NCI-H446 treated with DMSO at 0.1 percent for 48 hours (cell line): Measurements from ENCODE around the gene SHISA4.

Experiments used
- DNase-seq: peaks from one replicate; lab custom pipeline; 2025; lab: John Stamatoyannopoulos, UW

The SHISA4 gene

DNA sequence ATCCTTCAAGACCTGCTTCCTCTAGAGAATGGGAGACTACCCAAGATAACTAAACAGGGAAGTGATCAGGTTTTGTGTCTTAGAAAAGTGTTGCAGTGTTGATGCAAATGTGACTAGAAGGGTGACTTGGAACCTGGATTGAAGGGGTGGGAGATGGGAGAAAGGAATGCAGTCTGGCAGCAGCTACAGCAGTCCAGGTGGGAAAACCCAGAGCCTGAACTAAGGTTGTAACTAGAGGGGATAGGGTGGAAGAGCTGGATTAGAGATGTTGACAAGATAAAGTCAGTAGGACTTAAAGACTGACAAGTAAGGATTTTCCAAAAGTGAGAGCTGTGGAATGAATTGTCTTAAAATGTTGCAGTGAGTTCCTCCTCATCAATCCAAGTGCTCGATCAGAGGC lies 7.1 kb upstream of the SHISA4 start:
- no peak for DNase-seq

DNA sequence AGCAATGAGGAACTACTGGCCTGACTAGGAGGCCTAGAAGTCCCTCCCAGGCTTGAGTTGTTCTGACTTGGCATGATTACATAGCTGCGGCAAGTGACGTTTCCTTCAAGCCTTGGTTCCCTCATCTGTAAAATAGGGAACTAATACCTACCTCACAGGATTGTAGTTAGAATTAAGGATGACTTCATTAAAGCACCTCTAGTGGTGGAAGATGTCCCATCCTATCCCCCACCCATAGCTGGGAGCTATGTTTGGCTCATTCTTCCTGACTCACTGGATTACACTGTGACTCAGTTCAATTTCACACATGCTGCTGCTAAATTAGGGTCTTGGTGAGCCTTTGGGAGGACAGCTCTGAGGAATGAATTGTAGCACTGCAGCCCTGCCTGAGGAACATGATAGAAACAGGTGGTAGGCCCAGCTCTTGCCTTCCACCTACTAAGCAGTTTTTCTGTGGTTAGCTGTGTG lies 6.0 kb upstream of the SHISA4 start:
- no peak for DNase-seq

DNA sequence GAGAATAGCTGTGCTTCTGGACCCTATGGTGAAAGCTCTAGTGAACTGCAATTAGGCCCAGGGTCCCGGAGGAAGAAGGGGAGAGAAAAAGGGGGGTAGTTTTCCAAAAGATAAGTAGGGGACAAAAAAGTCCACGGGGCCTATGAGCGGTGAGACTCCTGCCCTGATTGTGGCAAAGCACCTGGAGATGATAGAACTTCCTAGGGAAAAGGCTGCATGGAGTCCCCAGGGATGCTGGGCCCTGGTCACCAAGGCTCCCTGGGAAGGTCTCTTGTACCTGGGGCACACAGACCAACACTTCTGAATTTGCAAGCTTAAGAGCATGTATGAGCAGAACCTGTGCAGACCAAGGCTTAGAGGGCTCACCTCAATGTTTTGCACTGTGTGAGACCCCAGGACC lies 5.4 kb upstream of the SHISA4 start:
- DNase-seq: no peak

DNA sequence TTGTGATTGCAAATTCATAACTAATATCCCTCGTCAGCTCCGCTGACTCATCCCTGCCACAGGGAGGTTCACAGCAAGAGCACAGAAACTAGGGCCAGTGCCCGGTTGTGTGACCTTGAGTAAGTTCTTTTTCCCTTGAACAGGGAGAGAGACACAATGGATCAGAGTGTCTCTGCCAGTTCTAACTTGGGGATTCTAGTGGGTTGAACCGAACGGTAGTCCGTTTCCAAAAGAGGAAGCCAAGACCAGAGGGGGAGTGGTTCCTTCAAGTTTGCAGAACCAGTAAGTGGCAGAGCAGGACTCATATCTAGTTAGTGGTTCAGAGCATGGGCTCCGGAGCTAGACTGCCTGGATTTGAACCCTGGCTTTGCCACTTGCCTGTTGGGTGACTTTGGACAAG lies 4.9 kb upstream of the SHISA4 start:
- no peak for DNase-seq

DNA sequence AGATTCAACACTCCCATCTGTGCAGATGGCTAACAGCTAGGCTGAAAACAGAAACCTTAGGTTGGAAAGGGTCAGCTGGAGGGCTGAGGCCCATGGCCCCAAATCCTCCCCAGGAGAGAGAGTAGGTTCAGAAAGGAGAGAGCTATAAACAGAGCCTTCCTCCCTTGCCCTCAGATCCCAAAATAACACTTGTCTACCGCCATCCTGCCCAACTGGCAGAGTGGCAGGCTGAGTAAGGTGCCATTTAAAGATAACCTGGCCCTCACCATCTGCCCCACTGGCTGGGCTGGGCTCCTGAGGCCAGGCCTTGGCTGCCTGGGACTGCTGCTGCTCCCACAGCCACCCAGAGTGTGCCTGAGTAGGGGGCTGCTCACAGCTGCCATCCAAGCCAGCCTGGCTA lies 4.3 kb upstream of the SHISA4 start:
- DNase-seq: no peak

DNA sequence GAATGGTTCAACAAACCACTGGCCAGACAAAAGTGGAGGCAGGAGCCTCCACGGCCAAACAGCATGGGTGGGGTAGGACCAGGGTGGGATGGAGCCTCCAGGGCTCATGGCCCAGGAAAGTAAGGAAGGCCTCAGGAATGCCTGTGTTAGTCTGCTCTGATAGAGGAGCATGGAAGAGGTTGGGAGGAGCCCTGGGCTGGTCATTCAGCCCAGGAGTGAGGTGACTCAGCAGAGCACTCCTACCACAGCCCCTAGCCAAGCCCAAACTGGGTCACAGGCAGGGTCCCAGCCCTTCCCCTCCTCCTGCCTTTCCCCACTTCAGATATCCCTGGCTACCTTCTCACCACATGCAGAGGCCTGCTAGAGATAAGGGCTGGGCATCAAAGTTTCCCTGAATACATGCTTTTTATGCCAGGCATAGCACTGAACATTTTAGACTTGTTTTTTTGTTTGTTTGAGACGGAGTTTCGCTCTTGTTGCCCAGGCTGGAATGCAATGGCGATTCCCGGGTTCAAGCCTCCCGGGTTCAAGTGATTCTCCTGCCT lies 3.1 kb upstream of the SHISA4 start:
- no peak for DNase-seq

DNA sequence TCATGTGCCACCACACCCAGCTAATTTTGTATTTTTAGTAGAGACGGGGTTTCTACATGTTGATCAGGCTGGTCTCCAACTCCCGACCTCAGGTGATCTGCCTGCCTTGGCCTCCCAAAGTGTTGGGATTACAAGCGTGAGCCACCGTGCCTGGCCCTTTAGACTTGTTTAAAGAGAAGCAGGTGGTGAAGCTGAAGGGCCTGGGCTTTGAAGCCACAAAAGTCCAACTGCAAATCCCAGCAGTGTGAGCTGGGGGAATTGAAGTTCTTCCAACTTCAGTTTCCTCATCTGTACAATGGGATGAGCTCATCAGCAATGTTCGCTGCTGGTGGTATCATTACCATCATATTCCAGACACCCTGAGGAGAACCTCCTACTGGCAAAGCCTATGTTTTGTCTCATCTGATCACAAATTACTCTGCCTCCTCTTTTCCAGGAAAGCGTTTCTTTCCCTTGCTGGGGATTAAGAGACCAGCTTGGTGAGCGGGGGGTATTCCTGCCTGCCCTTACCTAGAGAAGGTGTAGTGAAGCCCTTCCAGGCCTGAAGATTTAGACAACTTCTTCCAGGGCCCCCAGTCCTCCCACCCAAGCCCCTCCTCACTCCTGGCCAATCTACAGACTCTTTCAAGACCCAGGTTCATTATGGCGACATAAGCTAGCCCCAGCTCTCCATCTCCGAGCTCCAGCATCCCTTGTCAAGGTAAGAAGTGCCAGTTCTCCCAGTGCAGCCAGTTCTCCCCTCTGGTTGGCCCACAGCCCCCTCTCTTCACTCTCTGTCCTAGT lies 2.4 kb upstream of the SHISA4 start:
- no peak for DNase-seq

DNA sequence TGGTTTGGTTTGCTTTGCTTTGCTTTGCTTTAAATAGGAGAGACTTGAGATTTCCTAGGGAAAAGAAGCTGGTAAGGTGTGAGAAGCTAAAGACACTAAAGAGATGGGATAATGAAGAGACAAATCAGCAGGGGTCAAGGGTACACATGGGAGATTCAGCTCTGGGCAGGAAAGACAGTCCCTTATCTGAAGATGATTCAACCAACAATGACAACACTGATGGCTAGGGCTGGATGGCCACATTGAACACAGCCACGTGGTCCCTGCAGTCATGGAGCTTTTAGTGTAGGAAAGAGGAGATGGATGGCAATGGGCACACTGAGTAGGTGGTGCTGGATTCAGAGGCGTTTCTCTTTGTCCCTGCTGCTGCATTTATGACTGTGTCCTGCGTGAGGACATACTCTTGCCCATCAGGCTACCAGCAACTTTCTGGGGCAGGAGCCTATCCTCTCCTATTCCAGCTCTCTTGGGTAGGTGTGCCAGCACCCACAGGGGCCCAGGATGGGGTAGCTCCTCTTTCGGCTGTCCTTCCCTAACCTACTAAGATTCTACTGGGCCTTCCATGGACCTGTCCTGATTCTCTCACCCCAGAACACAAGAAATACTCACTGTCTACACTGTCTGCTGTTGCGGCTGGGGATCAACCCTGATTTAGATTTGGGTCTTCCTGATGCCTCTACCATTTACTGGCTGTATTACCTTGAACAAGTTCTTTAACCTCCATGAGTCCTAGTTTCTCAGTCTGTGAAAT lies 1.4 kb upstream of the SHISA4 start:
- DNase-seq: no peak

DNA sequence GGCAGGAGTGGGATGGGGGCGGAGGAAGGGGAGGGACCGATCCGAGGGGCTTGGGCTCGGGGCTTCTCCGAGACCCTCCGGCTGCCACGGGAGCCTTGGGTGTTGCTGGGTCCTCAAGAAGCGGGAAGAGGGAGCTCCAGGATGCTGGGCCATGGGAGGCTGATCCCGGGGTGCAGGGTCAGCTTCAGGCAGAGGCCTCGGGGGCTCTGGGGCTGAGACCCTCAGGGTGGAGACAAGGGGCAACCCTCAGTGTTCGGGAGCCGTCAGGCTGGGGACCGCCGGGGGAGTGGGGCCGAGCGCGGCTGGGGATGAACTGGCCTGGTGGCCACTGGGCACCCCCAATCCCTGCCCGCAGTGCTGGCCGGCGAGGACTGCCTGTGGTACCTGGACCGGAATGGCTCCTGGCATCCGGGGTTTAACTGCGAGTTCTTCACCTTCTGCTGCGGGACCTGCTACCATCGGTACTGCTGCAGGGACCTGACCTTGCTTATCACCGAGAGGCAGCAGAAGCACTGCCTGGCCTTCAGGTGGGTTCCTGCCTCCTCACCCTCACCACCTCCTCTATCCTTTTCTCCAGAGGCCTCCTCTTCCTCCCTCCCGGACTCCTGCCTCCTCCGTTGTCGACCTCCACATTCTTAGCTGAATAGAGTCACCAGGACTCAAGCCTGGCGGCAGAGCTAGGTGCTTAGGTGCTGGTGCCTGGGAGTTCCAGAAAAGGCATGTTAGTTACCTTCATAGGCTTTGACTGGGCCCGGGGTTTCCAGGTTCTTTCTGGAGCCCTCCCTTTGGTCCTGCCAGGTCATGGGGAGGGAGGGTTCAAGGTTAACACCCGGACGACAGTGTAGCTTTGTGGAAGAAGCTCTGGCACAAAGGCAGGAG lies 631 bp downstream of the SHISA4 start:
- DNase-seq: no peak

DNA sequence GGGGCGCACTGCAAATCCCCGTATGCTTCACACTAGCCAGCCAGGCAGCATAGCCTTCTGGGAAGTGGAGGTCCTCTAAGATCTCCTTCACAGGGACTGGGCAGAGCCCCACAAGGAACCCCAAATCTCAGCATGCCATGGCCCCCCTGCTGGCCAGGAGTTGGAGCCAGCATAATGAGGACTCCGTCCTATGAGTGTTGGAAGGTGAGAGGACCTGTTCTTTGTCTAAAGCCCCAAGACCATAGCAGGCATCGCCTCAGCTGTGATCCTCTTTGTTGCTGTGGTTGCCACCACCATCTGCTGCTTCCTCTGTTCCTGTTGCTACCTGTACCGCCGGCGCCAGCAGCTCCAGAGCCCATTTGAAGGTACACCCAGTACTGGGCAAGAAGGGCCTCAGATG lies 1.5 kb downstream of the SHISA4 start:
- no peak for DNase-seq

DNA sequence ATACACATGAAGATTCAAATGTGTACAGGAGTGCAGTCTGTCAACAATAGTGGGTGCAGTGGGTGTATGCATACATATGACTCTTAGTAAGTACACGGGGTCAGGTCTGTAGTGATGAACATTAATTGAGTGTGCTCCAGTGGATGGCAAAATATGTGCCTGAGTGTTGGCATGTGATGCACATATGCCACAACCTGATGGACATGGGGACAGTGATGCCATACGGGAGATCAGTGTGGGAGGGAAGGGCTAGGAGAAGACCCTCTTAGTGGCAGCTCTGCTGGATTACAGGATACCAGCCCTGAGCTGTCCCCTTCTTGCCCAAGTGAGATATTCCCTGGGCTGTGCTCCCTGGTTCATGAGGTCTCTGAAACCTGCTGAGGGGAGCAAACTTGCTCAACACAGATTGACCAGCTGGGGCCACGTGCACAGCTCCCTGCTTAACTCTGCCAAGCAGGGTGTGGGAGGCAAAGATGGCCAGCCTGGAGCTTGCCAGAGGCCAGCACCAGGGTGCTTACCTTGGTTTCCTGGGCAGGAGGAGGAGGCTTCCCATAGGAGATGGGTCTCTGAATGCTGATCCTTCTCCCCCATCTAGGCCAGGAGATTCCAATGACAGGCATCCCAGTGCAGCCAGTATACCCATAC lies 2.2 kb downstream of the SHISA4 start:
- no peak for DNase-seq

DNA sequence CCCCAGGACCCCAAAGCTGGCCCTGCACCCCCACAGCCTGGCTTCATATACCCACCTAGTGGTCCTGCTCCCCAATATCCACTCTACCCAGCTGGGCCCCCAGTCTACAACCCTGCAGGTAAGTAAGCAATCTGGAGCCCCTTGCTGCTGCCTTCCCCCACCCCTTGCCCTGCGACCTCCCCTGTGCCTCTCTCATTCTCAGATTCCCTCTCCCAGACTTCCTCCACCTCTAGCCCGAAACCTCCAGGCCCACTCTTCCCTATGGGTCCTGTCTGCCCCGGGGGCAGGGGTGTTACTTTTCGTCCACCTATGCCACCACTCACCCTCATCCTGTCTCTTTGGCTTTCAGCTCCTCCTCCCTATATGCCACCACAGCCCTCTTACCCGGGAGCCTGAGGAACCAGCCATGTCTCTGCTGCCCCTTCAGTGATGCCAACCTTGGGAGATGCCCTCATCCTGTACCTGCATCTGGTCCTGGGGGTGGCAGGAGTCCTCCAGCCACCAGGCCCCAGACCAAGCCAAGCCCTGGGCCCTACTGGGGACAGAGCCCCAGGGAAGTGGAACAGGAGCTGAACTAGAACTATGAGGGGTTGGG lies 2.9 kb downstream of the SHISA4 start:
- no peak for DNase-seq

DNA sequence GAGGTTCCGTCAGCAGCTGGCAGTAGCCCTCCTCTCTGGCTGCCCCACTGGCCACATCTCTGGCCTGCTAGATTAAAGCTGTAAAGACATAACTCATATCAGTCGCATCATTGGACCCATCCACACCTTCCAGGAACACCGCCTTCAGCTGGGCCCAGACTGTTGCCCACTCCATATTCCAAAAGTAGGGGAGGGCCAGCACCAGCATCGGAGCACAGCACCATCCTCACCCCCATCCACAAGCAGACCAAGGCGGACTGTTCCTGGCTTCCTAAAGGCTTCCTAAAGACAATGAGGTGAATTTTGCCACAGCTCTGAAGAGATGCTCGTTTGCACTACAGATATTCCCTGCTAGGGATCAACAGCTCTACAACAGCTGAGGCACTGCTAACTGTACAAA lies 3.5 kb downstream of the SHISA4 start:
- DNase-seq: no peak

DNA sequence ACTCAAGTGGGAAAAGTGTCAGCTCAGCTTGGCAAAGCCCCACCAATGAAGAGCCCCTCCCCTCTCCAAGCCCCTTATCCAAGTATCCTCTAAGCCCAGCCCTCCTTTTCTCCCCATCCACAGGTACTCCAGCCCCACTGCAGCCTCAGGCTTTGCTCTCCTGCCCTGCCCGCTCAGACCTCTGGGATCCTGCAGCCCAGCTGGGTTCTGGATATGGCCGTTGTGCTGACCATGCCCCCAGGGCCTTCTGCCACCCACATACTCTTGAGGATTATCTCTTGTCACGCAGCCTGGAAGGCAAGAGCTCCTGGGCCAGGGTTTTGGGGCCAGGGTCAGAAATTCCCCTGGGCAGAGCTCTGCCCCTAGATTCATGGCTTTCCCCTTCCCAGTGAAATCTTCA lies 4.7 kb downstream of the SHISA4 start:
- DNase-seq: no peak

DNA sequence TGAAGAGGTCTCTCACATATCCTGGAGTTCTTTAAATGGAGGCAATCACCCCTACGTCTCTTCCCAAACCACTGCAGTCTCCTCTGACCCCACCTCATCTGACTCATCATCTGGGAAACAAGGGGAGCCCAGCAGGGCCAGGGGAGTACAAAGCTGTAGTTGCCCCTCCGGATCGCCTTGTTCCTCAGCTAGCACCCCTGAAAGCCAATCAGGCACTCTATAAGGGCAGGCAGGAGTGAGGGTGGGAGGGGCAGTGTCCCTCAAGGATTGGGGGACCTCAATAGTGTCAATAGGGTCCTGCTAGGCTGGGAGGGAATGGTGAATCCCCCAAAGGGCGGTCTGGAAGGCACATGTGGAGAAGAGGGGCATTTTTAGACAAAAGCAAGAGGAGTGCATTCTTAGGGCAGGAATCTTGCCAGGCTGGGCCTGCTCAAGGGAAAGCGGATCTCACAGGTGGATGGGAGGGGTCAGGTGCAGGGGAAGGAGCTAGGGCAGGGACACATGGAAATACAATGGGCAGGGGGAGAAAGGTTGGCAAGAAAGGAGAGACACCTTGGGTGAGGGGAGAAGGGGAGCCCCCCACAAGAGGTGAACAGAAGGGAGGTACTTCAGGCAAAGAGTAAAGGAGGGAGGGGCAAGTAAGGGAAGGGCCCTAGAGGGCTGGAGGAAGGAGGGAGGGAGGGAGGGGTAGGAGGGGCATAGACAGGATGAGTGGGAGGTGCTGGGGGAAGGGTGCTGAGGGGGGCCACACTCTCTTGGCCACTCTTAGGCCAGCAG lies 5.8 kb downstream of the SHISA4 start:
- no peak for DNase-seq

DNA sequence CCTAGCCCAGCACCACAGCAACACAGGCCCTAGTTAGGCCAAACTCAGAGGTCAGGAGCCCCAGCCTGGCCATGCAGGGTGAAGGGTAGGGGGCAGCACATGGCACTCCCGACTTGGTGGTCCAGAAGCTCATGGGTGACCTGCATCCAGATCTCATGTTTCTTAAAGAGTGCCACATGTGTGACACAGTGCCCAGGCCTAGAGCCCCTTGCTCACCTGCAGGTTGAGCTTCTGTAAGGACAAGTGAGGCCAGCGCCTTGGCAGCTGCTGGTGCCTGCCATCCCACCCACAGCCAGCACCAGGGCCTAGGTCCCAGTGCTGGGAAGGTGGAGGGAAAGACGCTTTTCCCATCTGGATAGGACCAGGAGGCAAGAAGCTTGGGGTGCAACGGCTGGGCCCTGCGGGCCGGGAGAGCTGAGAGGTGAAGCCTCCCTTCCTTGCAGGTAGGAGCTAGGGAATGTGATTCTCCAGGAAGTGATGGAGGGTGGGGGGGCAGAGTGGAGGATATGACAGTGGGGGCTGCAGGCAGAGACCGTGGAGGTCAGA lies 6.5 kb downstream of the SHISA4 start:
- no peak for DNase-seq

DNA sequence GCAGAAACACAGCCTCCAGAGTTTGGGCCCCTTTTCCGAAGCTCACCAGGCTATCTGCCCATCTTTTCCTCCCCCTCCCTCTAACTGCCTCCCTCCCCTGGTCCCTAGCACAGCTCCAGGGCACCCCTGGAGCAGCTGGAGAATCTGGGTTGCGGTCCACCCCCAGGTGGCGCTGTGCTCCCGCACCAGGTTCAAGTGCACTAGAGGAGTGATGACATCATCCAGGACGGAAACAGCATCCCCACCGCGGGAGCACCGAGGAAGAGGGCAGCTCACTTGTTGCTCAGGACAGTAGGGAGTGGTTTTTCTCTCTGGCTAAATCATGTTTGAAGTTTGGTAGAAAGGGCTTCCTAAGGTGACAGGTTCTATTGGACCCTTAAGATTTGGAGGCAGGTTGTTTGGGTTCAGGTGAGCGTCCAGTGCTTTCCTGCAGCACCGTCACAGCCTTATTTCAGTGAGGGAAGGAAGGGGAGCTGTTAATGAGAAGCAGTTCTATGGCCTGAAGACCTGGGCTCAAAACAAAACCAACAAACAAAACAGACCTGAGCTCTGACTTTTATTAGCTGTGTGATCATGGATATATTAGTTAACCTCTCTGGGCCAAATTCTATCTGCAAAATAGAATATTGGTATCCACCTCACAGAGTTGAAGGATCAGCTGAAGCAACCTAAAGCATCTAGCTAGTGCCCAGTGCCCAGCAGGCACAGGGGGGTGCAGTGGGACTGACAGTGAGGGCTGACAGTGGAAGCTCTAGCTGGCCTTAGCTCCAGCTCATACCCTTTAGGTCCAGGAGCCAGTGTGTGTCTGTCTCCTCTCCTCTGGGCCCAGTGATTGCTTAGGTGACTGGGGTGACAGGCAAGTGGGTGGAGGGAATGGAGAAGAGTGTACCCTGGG lies 7.5 kb downstream of the SHISA4 start:
- DNase-seq: peak; percentile 69

DNA sequence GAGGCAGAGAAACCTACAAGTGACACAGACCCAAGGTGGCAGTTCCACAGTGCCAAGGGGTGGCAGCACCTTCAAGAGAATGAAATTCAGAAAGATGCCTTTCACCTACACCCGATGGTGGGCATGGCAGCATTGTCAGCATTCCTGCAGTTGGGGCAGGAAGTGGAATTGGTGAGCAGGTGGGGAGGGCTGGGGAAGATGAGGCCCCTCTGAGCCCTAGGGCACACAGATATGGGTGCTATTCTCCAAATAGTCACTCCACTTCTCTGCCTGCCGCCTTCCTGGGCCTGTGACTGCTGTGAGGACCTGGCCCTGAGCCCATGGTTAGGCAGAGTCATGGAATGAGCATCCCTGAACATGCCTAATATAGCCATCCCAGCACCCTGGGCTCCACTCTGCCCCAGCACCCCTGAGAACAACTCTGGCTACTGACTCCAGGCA lies 8.3 kb downstream of the SHISA4 start:
- DNase-seq: no peak

DNA sequence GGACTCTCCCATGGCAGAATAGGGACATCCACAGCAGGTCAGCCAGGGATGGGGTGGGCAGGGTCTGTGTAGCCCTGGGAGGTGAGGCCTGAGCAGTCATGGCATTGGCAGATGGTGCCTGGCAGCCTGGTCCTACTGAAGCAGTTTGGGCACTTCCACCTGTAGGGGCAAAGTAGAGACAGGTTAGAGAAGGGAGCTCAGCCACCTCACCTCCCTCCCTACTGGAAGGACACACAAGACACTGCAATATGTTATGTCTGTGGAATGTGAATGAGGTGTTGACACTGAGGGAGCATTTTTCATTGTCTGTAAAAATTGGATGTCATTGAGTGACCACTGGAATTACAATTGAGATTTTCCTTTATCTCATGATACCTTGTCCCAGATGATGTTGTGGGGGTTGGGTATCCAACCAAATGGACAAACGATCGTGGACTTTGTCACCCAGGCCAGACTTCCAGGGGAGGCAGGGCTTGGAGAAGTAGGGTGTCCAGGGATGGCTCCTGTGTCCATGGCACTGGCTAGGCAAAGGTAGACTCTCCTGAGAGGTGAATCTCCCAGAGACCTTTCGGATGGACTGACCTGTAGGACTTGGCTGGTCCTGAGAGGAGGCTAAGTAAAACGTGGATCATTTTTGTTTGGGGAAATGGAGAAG lies 9.7 kb downstream of the SHISA4 start:
- no peak for DNase-seq
